ENCODE measurements around the gene TMLHE. TPM values are rescaled to one million over a fixed set of nuclear protein-coding genes. Genes with fewer than 3 reads are reported as not detected.
A peak's percentile ranks its signal among the peaks of the same experiment; 100 is the strongest.
"Not testable (repeated sequence)": the region's sequence is repeated elsewhere in the genome, so short reads cannot be mapped to it uniquely, and the experiment has no call there.

TMLHE gene, protein sequence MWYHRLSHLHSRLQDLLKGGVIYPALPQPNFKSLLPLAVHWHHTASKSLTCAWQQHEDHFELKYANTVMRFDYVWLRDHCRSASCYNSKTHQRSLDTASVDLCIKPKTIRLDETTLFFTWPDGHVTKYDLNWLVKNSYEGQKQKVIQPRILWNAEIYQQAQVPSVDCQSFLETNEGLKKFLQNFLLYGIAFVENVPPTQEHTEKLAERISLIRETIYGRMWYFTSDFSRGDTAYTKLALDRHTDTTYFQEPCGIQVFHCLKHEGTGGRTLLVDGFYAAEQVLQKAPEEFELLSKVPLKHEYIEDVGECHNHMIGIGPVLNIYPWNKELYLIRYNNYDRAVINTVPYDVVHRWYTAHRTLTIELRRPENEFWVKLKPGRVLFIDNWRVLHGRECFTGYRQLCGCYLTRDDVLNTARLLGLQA
- 10 to 100 TPM; 26.6 to 29.0 TPM for total RNA-seq
- long read RNA-seq, transcript TMLHE-201 (8 exons, 2,832 nt), result major isoform, 27 of 33 reads
- long read RNA-seq, partial matches to known transcripts, result 1 of 33 reads
- long read RNA-seq, other reads (novel, unspliced or antisense), result 3 of 33 reads

DNA sequence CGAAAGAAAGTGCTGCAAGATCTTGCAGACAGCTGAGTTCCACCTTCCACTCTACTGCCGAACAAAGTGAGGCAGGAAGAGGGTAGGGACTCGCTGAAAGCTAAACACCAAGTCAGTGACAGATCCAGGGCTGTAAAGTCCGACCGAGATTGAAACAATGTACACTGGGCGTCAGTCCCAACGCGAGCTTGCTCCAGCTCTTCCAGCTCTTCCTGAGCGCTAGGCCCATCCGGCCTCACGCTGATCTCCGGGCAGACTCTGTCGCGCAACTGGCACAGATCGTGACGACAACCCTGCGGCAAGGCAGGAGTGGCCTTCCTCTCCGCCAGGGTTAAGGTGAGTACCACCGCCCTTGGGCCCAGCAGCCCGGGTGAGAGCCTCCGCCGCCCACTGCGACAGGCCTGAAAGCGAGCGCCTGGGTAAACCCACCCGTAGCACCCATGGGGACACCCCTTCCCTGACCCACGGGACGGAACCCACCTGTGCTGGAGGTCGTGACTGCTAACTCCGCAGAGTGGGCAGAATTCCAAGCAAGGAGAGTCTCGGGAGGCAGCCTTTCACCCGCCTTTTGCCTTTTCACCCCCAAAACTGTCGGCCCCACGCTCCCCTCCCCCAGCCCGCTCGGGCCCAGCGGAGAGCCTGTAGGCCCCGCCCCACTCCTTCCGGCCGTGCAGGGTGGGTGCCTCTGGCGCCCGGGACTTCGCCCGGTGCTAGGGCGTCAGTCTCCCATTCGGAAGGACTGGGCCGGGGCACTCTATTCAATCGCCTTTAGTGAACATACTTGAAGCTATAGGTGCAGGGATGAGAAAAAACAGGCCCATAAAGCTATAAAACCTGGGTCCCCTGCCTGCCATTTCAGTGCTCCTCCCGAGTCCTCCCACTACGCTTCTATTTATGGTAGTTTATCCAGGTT, at the start of gene TMLHE, which contains the start of gene SPRY3:
TMLHE (minus strand) TSS at position 641 of the 913 bp plus-strand sequence. CDS start 67,676 bp downstream, outside the sequence.
SPRY3 (plus strand) TSS at position 275 of the 913 bp plus-strand sequence.
- DNase-seq (peak; percentile 77), ATAC-seq (peak; percentile 98 to 99)
- intact Hi-C loops (cut with DNase I), result no loop called here

DNA sequence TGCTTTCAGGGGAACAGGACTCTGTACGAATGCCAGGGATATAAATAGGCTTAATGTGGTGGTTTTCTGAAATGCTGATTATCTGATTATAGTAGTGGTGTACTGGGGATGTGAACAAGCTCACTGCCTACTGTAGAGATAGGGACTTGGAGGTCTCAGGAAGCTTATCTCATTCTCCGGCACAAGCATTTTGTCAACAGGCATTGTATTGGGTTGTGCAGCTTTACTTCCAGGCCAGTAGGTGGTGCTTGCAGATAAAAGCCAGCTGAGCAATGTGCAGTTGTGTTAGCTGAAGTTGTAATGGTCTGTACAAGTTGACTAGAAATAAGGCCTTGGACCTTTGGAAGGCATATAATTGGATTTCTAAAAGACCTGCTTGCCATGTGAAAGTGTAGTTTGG, 49.5 kb upstream of the TMLHE start:
- intact Hi-C loops (cut with DNase I), result no loop called here
- ATAC-seq, result no peak
- no peak for DNase-seq

DNA sequence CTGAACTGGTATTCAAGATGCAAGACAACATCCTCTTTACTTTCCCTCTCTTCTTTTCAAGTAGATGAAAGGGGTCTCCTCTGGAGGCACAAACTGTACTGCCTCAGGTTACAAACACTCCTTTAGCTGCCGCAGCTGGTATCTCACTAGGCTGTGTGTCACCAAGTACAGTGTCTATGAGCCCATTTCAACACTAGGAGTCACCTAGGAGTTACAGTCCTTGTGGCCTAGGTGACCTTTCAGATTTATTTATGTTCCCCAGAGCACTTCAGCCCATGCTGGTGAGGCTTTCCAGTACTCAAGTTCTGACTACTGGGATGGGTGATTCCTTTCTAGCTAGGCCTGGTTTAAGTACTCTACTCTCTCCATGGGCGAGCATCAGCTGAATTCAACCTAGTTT, 32.4 kb upstream of the TMLHE start:
- no peak for ATAC-seq
- intact Hi-C loops (cut with DNase I), result no loop called here
- no peak for DNase-seq

GRCh38 chrX:155643240-155643639, 30.5 kb upstream of the TMLHE start:
- no peak for DNase-seq
- intact Hi-C loops (cut with DNase I), result no loop called here
- ATAC-seq, result no peak

GRCh38 chrX:155641371-155641770, 28.6 kb upstream of the TMLHE start:
- intact Hi-C loops (cut with DNase I); ATAC-seq: not testable (repeated sequence)
- DNase-seq, result peak; percentile 20

DNA sequence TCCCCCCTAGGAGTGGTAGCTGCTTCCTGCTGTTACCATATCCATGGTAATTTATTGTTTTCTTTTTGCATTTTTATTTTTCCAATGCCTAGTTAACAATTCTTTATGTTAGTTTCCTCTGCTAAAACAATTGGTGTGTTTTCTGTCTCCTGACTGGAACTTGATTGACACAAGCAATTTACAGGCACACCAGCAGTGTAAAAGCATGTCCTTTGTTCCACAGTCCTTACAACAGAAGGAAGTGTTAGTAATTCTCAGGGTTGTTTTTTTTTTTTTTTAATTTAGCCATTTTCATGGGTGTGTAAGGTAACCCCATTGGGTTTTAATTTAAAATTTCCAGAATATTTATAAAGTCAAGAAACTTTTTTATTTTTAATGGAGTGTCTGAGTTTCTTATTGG, 25.0 kb upstream of the TMLHE start:
- intact Hi-C loops (cut with DNase I), result no loop called here

GRCh38 chrX:155635019-155635418, 22.3 kb upstream of the TMLHE start:
- not testable (repeated sequence) for DNase-seq

More for the DNA sequence above, 25.0 kb upstream of the TMLHE start:
- ATAC-seq (no peak), DNase-seq (no peak)

GRCh38 chrX:155632431-155633100, 19.8 kb upstream of the TMLHE start:
- intact Hi-C loops (cut with DNase I), result no loop called here
- ATAC-seq (no peak), DNase-seq (no peak)

More at GRCh38 chrX:155635019-155635418, 22.3 kb upstream of the TMLHE start:
- ATAC-seq; intact Hi-C loops (cut with DNase I): not testable (repeated sequence)

GRCh38 chrX:155620110-155620509, 7.4 kb upstream of the TMLHE start:
- ATAC-seq; DNase-seq; intact Hi-C loops (cut with DNase I): not testable (repeated sequence)

- no peak for ATAC-seq
- DNase-seq, result no peak
- intact Hi-C loops (cut with DNase I), result no loop called here
Observed at GRCh38 chrX:155615938-155616337, 3.2 kb upstream of the TMLHE start.

DNA sequence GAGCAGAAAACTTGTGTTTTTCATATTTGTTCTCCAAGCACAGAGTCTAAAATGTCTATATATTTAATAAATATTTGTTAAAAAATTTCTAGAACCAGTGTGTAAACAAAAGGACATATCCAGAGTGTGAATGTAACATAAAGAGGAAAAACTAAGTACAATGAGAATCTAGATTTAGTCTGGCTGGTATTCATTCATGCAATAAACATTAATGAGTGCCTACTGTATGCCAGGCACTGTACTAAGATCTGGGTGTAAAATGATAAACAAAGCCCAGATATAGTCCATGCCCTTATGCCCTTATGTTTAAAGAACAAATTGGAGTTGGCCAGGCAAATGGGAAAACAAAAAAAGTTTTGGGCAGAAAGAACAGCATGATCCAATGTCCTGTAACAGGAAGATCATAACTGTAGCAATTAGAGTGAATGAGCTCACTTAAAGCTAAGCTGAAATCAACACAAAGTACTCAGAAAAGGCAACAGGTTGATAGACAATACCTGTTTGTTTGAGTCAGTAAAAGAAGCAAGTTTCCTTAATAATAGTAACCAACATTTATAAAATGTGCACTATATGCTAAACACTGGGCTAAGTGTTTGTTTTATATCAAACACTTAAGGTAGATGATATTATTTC, 1.3 kb upstream of the TMLHE start:
- DNase-seq (no peak), ATAC-seq (no peak)
- intact Hi-C loops (cut with DNase I), result no loop called here

GRCh38 chrX:155611302-155611701, 1.4 kb downstream of the TMLHE start:
- intact Hi-C loops (cut with DNase I), result no loop called here
- DNase-seq, result no peak
- no peak for ATAC-seq

DNA sequence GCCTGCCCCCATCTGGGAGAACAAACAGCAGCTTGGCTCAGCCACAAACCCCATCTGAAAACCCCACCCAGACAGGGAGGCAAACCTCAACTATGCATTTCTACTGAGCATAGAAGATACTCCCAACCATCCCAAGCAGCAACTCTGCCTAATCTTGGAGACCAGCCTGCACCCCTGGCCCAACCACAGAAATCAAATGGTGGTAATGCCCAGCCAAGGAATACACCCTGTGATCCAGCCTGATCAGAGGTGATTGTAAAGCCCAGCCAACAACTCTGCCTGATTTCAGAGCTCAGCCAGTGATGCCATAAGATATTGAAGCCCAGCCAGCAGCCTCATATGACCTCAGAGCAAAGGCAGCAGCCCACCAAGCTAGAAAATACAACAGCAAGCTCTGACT, 19.8 kb downstream of the TMLHE start:
- intact Hi-C loops (cut with DNase I), result no loop called here
- DNase-seq (no peak), ATAC-seq (no peak)

DNA sequence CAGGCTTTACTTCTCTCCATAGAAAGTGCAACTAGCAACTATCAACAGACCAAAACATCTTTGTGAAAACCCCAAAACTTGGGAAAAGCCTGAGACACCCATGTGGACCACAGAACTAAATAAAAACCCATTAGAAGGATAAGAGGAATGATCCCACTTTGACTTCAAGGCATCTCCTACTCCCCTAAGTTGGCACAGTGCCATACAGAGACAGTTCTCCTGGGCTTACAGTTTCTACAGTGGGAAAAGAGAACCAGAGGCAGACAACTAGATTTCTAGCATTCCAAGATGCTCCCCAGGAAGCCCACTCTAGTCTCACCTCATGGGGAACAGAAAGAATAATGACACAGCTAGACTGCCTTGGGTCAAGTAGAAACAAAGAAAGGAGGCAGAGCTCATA, 20.4 kb downstream of the TMLHE start:
- DNase-seq, result no peak
- intact Hi-C loops (cut with DNase I), result no loop called here

GRCh38 chrX:155577682-155578081, 35.1 kb downstream of the TMLHE start:
- intact Hi-C loops (cut with DNase I), result no loop called here
- DNase-seq, result no peak
- ATAC-seq, result no peak

More for the DNA sequence above, 20.4 kb downstream of the TMLHE start:
- ATAC-seq, result no peak

DNA sequence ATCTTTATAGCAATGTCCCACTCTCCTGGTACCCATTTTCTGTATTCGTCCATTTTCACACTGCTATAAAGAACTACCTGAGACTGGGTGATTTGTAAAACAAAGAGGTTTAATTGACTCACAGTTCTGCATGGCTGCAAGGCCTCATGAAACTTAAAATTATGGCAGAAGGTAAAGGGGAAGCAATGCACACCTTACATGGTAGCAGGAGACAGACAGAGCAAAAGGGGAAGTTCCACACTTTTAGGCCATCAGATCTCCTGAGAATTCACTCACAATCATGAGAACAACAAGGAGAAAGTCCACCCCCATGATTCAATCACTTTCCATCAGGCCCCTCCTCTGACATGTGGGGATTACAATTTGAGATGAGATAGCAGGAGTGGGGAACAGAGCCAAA, 49.7 kb downstream of the TMLHE start:
- intact Hi-C loops (cut with DNase I), result no loop called here
- no peak for DNase-seq
- ATAC-seq, result no peak

GRCh38 chrX:155544881-155545280, 67.9 kb downstream of the TMLHE start:
- DNase-seq (no peak), ATAC-seq (no peak)
- intact Hi-C loops (cut with DNase I), result loop anchor here in 1 of 2 donors (10.0 kb wide), 1 partner anchor 60 kb away; no protein-coding TSS in a partner anchor

DNA sequence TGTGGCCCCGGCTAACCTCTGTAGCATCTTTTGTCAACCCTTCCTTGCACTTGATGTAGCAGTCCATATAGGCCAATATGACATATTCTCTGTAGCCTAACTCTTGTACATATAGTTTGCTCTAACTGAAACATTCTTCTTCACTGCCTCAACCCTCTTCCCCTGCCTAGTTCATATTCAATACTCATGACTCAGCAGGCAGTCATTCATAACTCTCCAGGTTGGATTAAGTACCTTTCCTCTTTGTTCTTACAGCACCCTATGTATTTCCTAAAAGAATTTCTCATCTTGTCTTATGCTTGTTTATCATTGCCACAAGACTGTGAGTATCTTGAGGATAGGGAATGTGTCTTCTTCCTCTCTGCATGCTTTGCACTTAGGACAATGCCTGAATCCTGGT, 76.9 kb downstream of the TMLHE start:
- intact Hi-C loops (cut with DNase I), result no loop called here
- ATAC-seq (no peak), DNase-seq (no peak)

DNA sequence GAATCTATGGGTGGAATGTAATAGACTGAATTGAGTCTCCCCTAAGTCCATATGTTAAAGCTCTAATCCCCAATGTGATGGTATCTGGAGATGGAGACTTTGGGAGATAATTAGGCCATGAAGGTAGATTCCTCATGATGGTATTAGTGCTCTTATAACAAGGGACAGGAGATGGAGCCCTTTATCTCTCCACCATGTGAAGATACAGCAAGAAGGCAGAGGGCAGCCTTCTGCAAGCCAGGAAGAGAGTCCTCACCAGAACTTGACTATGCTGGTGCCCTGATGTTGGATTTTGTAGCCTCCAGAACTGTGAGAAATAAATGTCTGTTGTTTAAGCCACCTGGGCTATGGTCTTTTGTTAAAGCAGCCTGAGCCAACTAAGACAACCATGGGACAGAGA, 78.0 kb downstream of the TMLHE start:
- intact Hi-C loops (cut with DNase I), result no loop called here
- no peak for DNase-seq
- ATAC-seq, result no peak

Data from left cardiac atrium (tissue), 4 donors.